Type B pancreatic cell (in vitro differentiated cells): ENCODE data around the gene CFAP65. TPM values are rescaled to one million over a fixed set of nuclear protein-coding genes. Genes with fewer than 3 reads are reported as not detected.

Experiments
- DNase-seq: peaks from one replicate; pipeline ENCODE4 v3.0.0; 2021; ENCODE audit warnings: mixed read lengths; ENCODE audit not compliant: unreplicated experiment; ENCODE audit errors: extremely low spot score
- H3K27ac Mint-ChIP-seq: 2 replicates; pipeline ENCODE4 v1.8.0; 2021; ENCODE audit warnings: mild to moderate bottlenecking, mixed read lengths
- H3K27me3 Mint-ChIP-seq: 2 replicates; pipeline ENCODE4 v1.8.0; 2021; ENCODE audit warnings: mixed read lengths
- H3K36me3 Mint-ChIP-seq: 2 replicates; pipeline ENCODE4 v1.8.0; 2021; ENCODE audit warnings: mixed read lengths
- H3K4me1 Mint-ChIP-seq: one replicate; pipeline ENCODE4 v1.8.0; 2021; ENCODE audit warnings: mixed read lengths; ENCODE audit not compliant: unreplicated experiment
- H3K4me3 Mint-ChIP-seq: 2 replicates; pipeline ENCODE4 v1.8.0; 2021; ENCODE audit warnings: mild to moderate bottlenecking, mixed read lengths
- H3K9me3 Mint-ChIP-seq: 2 replicates; pipeline ENCODE4 v1.8.0; 2021; ENCODE audit warnings: mixed read lengths
- total RNA-seq: library from RNA; stranded (reverse); gene quantifications from 2 replicates; pipeline ENCODE4 v1.2.1, GENCODE V29; 2021; ENCODE audit warnings: low replicate concordance
- TF ChIP-seq, protein P1 (sequence below): fragments of 200-600 bp; sonication (generic); conservative IDR thresholded peaks from 2 replicates; pipeline ENCODE4 v1.5.0; 2021; ENCODE audit warnings: antibody characterized with exemption, mild to moderate bottlenecking

Gene CFAP65
- total RNA-seq, 1 donor from 2014 or later, result 2.1 TPM

DNA sequence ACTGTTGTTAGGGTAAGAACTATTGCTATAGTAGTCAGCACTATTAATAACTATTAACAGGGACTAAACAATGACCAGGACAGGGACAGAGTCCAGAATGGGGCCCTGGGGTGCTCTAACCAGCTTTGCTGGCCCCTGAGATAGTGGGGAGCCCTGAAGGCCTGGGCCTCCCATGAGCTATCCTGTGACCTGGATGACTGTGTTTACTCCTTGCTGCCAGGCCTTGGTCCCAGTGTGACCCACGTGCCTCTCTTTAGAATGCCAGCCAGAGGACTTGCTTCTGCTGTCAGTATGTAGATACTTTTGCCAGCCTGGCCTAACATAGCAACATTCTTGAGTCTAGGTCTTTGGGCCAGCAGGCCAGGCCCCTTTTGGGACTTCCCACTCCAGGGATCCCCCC is 70.4 kb downstream of the CFAP65 start:
- Mint-ChIP-seq H3K4me1 (no peaks in the 10 kb centered on the region), H3K9me3 (no peaks in the 10 kb centered on the region), H3K27me3 (peaks cover 77% of the 10 kb centered on the region), H3K36me3 (no peaks in the 10 kb centered on the region), H3K27ac (no peak overlapping the region), H3K4me3 (no peak overlapping the region)
- TF ChIP-seq, protein P1, sequence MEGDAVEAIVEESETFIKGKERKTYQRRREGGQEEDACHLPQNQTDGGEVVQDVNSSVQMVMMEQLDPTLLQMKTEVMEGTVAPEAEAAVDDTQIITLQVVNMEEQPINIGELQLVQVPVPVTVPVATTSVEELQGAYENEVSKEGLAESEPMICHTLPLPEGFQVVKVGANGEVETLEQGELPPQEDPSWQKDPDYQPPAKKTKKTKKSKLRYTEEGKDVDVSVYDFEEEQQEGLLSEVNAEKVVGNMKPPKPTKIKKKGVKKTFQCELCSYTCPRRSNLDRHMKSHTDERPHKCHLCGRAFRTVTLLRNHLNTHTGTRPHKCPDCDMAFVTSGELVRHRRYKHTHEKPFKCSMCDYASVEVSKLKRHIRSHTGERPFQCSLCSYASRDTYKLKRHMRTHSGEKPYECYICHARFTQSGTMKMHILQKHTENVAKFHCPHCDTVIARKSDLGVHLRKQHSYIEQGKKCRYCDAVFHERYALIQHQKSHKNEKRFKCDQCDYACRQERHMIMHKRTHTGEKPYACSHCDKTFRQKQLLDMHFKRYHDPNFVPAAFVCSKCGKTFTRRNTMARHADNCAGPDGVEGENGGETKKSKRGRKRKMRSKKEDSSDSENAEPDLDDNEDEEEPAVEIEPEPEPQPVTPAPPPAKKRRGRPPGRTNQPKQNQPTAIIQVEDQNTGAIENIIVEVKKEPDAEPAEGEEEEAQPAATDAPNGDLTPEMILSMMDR, result no peak
- DNase-seq, result no peak

DNA sequence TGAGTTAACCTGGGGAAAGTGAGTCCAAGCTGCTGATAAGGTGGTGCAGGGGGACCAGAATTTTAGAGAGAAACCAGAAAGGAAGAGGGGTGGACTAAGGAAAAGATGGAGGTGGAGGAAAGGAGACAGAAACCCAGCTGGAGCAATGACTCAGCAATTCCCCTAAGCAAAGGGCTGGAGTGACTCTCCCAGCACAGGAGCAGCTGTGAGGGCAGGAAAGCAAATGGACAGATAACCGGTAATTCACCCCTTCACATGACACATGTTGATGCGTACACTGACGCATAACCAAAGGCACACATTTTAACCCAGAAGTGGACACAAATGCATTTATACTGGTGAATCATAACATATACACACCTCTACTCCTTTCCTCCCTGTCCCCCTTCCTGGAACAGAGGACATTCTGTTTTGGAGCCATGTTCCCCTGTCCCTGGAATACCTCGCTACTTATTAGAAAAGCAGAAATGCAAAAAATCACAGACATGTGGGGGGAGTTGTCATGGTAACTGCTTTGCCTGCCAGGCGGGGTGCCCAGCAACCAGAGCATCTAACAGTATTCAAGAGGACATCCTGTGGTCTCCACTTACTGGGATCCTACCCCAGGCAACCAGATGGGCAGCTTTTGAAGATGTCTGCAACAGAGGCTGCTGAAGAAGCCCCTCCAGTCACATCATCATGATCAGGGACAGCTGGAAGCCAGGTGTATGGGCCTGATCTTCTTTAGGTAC is 77.1 kb downstream of the CFAP65 start:
- DNase-seq, result no peak
- peaks cover 18% of the 10 kb centered on the region for H3K4me1 Mint-ChIP-seq
- H3K36me3 Mint-ChIP-seq, result no peaks in the 10 kb centered on the region
- TF ChIP-seq, protein P1, result no peak
- H3K4me3 Mint-ChIP-seq, result peak overlapping the region; percentile 83
- H3K27me3 Mint-ChIP-seq, result peaks cover 77% of the 10 kb centered on the region
- H3K9me3 Mint-ChIP-seq, result no peaks in the 10 kb centered on the region
- H3K27ac Mint-ChIP-seq, result peak overlapping the region; percentile 81

DNA sequence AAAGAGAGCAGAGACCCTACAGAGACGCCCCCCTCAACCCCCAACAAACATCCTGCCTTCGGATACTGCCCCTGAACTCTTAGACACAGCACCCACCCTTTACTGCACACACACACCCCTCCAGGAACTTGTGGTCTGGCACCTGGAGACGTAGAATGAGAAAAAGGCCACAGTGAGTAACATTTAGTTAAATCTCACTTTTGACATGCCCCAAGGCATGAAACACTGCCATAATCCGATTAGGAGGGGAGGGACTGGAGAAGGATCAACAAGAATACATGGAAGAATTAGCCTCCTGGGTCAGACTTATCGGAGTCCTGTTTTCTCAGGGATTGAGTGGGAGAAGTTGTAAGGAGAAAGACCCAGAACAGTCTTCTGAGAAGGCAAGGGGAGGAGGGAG is 77.7 kb downstream of the CFAP65 start:
- Mint-ChIP-seq H3K9me3 (no peaks in the 10 kb centered on the region), H3K4me3 (peak overlapping the region; percentile 83), H3K27ac (peak overlapping the region; percentile 81), H3K36me3 (no peaks in the 10 kb centered on the region), H3K27me3 (peaks cover 79% of the 10 kb centered on the region), H3K4me1 (peaks cover 18% of the 10 kb centered on the region)
- TF ChIP-seq, protein P1, result no peak
- no peak for DNase-seq

DNA sequence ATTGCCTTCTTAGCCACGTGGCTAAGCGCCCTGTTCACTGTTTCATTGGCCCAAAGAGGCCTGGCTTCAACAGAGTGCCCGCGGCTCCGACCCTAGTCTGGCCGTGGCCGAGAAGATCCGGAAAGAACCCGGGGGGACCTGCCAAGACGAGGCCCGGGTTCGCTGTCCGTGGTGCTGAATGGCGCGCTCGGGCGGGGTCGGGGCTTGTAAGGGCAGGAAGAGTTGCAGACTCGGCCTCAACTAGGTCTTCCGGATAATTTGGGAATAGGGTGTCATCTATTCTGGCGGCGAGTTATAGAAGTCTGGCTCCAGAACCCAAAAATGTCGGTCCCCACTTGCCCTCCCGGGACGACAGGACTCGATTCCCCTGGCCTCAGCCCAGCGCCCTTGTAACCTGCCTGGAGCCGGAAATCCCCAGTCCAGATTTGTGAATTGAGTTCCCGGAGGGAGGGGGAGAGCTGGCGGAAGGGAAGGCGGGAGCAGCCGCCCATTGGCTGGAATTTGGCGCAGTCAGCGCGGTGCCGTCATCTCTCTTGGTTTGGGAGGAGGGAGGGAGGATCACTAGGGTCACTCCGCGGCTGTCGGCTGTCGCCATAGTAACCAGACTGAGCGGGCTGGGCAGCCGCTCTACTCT is 78.3 kb downstream of the CFAP65 start:
- peak; percentile 90 for DNase-seq
- H3K4me3 Mint-ChIP-seq, result peak overlapping the region; percentile 83
- peak overlapping the region; percentile 81 for H3K27ac Mint-ChIP-seq
- TF ChIP-seq, protein P1, result no peak
- H3K9me3 Mint-ChIP-seq, result no peaks in the 10 kb centered on the region
- H3K4me1 Mint-ChIP-seq, result peaks cover 18% of the 10 kb centered on the region
- no peaks in the 10 kb centered on the region for H3K36me3 Mint-ChIP-seq
- peaks cover 80% of the 10 kb centered on the region for H3K27me3 Mint-ChIP-seq

DNA sequence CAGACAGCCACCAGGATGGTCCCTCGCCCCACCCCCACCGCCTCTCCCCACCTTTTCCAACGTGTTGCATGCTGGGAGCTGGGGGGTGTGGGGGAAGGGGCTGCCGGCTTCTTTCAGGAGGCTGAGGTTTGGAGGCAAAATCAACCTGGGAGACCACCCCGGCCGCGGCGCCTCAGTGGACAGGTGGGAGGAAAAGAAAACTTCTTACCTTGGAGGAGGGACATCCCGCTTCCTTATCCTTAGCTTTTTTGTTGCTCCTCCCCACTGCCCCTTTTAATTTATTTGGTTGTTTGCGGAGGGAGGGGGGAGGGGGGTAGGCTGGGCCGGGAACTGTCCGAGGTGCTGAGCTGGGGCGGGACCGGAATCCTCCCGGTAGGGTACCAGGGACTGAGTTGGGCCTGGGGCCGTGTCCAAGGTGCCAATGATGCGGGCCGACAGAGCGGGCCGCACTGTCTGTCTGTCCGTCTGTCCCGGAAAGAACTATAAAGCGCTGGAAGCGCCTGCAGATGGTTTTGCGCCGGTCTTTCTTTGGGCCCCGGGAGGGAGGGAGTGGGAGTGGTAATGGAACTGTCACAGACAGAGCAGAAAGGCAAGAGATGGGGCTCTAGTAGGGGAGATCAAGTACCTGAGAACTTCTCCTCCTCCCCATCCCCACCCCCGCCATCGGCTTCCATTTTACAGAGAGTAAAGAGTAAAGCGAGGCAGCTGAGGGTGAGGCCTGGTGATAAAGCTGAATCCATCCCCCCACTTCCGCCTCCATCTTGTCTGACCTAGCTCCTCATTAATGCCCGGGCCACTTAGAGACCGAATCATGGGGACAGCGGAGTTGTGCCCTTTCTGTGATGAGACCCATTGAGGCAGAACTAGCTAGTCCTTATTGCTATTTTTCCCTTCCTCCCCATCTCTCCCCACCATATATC is 79.4 kb downstream of the CFAP65 start:
- Mint-ChIP-seq H3K4me1 (peaks cover 18% of the 10 kb centered on the region), H3K27ac (peak overlapping the region; percentile 34), H3K36me3 (no peaks in the 10 kb centered on the region), H3K4me3 (peak overlapping the region; percentile 84), H3K9me3 (no peaks in the 10 kb centered on the region), H3K27me3 (peaks cover 84% of the 10 kb centered on the region)
- DNase-seq, result peak; percentile 64
- TF ChIP-seq, protein P1, result no peak
